ENCODE data around the gene IKZF3.

The IKZF3 gene

DNA sequence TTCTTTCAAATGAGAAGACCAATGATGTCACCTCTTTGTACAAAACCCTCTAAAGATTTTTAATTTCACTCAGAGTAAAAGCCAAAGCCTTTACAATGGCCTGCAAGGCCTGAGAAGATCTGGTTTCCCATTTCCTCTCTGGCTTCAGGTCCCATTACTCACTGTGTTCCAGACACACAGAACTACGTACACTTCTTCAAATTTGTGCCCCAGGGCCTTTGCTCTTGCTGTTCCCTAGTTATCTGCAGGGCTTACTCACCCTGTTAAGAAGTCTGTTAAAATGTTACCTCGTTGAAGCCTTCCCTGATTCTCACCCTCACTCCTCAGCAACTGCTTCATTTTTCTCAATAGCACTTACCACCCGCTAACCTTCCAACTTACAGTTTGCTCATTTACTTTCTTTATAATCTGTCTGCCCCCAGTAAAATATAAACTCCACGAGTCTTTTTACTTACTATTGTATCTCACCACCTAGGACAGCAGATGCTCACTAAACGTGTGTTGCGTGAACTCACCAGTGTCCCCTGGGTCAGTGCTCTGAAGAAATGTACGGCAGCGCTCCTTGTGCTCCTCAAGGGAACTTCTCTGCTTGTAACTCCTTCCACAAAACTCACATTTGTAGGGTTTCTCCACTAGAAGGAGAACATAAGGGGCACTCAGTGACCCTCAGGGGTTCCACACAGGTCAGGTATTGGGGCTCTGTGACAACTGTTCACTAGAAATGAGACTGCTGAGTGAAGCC, 76.2 kb downstream of the IKZF3 start:
- H3K4me1 ChIP-seq (ENCODE audit: insufficient read depth, low read length) = no peaks in the 10 kb centered on the region
- H3K27ac ChIP-seq (ENCODE audit: low read length) = no peak overlapping the region
- no peaks in the 10 kb centered on the region for H3K27me3 ChIP-seq (ENCODE audit: insufficient read depth, low read length, poor library complexity)
- TF ChIP-seq EZH2 (IDR thresholded peaks at IDR 0.05; ENCODE audit: borderline replicate concordance, low read depth, low read length, severe bottlenecking) = no peak
- TF ChIP-seq, protein P1, sequence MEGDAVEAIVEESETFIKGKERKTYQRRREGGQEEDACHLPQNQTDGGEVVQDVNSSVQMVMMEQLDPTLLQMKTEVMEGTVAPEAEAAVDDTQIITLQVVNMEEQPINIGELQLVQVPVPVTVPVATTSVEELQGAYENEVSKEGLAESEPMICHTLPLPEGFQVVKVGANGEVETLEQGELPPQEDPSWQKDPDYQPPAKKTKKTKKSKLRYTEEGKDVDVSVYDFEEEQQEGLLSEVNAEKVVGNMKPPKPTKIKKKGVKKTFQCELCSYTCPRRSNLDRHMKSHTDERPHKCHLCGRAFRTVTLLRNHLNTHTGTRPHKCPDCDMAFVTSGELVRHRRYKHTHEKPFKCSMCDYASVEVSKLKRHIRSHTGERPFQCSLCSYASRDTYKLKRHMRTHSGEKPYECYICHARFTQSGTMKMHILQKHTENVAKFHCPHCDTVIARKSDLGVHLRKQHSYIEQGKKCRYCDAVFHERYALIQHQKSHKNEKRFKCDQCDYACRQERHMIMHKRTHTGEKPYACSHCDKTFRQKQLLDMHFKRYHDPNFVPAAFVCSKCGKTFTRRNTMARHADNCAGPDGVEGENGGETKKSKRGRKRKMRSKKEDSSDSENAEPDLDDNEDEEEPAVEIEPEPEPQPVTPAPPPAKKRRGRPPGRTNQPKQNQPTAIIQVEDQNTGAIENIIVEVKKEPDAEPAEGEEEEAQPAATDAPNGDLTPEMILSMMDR (IDR thresholded peaks at IDR 0.05; ENCODE audit: borderline replicate concordance, extremely low read depth, low read length, poor library complexity, severe bottlenecking) = no peak
- ATAC-seq (ENCODE audit: insufficient read depth, low read depth) (no peak), DNase-seq (no peak)
- no peak overlapping the region for H2AFZ ChIP-seq (ENCODE audit: low read depth, low read length)
- H3K9me3 ChIP-seq (ENCODE audit: insufficient read depth, low read length, severe bottlenecking) = no peaks in the 10 kb centered on the region
- H3K4me3 ChIP-seq (ENCODE audit: low read depth in 1 of 2, low read length in 2 of 2) = no peak overlapping the region
- H3K36me3 ChIP-seq (ENCODE audit: insufficient read depth, low read length) = no peaks in the 10 kb centered on the region
- H3K9ac ChIP-seq (ENCODE audit: low read depth, low read length) = no peak overlapping the region
- no peaks in the 10 kb centered on the region for H4K20me1 ChIP-seq (ENCODE audit: insufficient read depth, low read length)
- no peaks in the 10 kb centered on the region for H3K79me2 ChIP-seq (ENCODE audit: insufficient read depth, low read length)
- H3K4me2 ChIP-seq (ENCODE audit: insufficient read depth, low read length) = no peak overlapping the region

DNA sequence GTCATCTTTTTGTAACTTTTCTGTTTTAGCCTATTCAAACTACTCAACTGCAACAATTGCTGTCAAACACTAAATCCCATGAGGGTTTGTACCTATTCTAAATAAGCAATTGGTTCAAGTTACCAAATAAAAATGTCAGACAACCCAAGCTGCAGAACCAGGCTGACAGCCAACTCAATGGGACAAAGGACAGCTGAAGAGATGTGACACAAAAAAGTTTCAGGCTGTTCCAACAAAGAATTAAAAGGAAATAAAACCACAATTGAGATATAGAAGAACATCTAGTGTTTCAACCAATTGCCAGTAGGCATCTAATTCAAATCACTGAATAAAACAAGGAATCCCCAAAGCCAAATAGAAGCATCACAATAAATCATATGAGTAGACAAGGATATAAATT, 77.1 kb downstream of the IKZF3 start:
- DNase-seq (no peak), ATAC-seq (ENCODE audit: insufficient read depth, low read depth) (no peak)
- Histone ChIP-seq H3K9me3 (ENCODE audit: insufficient read depth, low read length, severe bottlenecking) (no peaks in the 10 kb centered on the region), H3K27ac (ENCODE audit: low read length) (no peak overlapping the region), H3K27me3 (ENCODE audit: insufficient read depth, low read length, poor library complexity) (peaks cover 5% of the 10 kb centered on the region), H3K79me2 (ENCODE audit: insufficient read depth, low read length) (no peaks in the 10 kb centered on the region), H4K20me1 (ENCODE audit: insufficient read depth, low read length) (no peaks in the 10 kb centered on the region), H3K9ac (ENCODE audit: low read depth, low read length) (no peak overlapping the region), H3K4me3 (ENCODE audit: low read depth in 1 of 2, low read length in 2 of 2) (no peak overlapping the region), H3K36me3 (ENCODE audit: insufficient read depth, low read length) (no peaks in the 10 kb centered on the region), H2AFZ (ENCODE audit: low read depth, low read length) (no peak overlapping the region), H3K4me2 (ENCODE audit: insufficient read depth, low read length) (no peak overlapping the region), H3K4me1 (ENCODE audit: insufficient read depth, low read length) (no peaks in the 10 kb centered on the region)
- no peak for TF ChIP-seq EZH2 (IDR thresholded peaks at IDR 0.05; ENCODE audit: borderline replicate concordance, low read depth, low read length, severe bottlenecking)
- TF ChIP-seq, protein P1 (IDR thresholded peaks at IDR 0.05; ENCODE audit: borderline replicate concordance, extremely low read depth, low read length, poor library complexity, severe bottlenecking) = no peak

DNA sequence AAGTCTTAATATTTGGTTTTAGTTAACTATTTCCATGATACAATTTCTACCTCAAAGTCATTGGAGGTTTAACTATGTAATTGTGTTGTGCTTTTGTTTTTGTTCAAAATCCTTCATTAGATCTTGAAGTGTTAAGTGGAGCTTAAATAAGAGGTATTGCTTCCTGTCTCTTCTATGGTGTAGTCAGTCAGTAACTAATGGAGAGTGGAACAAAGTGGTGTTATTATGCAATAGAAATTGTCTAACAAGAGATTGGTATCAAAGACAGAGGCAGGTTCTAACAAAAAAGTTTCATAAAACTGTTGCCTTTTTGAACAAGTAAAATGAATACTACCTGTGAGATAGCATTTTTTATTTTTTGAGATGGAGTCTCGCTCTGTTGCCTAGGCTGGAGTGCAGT, 81.1 kb downstream of the IKZF3 start:
- H3K9me3 ChIP-seq (ENCODE audit: insufficient read depth, low read length, severe bottlenecking) = no peaks in the 10 kb centered on the region
- DNase-seq (no peak), ATAC-seq (ENCODE audit: insufficient read depth, low read depth) (no peak)
- H3K4me1 ChIP-seq (ENCODE audit: insufficient read depth, low read length) = peaks cover 12% of the 10 kb centered on the region
- H3K9ac ChIP-seq (ENCODE audit: low read depth, low read length) = no peak overlapping the region
- no peaks in the 10 kb centered on the region for H4K20me1 ChIP-seq (ENCODE audit: insufficient read depth, low read length)
- no peaks in the 10 kb centered on the region for H3K36me3 ChIP-seq (ENCODE audit: insufficient read depth, low read length)
- H3K27me3 ChIP-seq (ENCODE audit: insufficient read depth, low read length, poor library complexity) = peaks cover 7% of the 10 kb centered on the region
- TF ChIP-seq EZH2 (IDR thresholded peaks at IDR 0.05; ENCODE audit: borderline replicate concordance, low read depth, low read length, severe bottlenecking) = no peak
- TF ChIP-seq, protein P1 (IDR thresholded peaks at IDR 0.05; ENCODE audit: borderline replicate concordance, extremely low read depth, low read length, poor library complexity, severe bottlenecking) = no peak
- H3K79me2 ChIP-seq (ENCODE audit: insufficient read depth, low read length) = no peaks in the 10 kb centered on the region
- no peak overlapping the region for H3K4me3 ChIP-seq (ENCODE audit: low read depth in 1 of 2, low read length in 2 of 2)
- H3K27ac ChIP-seq (ENCODE audit: low read length) = no peak overlapping the region
- no peak overlapping the region for H3K4me2 ChIP-seq (ENCODE audit: insufficient read depth, low read length)
- no peak overlapping the region for H2AFZ ChIP-seq (ENCODE audit: low read depth, low read length)
